Measurements from ENCODE around the gene SLX4.

SLX4 gene

GRCh38 chr16:3579776-3580175, 31.6 kb downstream of the SLX4 start:
- Histone ChIP-seq H3K27me3 (replicated peaks; ENCODE audit: control insufficient read depth, insufficient read depth, low read length) (no peaks in the 10 kb centered on the region), H3K4me3 (replicated peaks; ENCODE audit: low read depth, low read length) (no peak overlapping the region), H3K36me3 (ENCODE audit: control insufficient read depth, insufficient read depth, low read length) (peaks cover 12% of the 10 kb centered on the region)
- TF ChIP-seq CTCF (IDR thresholded peaks at IDR 0.05; ENCODE audit: insufficient read depth, low read length, poor library complexity, severe bottlenecking) = no peak
- no peak for DNase-seq (ENCODE audit: extremely low read depth, insufficient read length)

DNA sequence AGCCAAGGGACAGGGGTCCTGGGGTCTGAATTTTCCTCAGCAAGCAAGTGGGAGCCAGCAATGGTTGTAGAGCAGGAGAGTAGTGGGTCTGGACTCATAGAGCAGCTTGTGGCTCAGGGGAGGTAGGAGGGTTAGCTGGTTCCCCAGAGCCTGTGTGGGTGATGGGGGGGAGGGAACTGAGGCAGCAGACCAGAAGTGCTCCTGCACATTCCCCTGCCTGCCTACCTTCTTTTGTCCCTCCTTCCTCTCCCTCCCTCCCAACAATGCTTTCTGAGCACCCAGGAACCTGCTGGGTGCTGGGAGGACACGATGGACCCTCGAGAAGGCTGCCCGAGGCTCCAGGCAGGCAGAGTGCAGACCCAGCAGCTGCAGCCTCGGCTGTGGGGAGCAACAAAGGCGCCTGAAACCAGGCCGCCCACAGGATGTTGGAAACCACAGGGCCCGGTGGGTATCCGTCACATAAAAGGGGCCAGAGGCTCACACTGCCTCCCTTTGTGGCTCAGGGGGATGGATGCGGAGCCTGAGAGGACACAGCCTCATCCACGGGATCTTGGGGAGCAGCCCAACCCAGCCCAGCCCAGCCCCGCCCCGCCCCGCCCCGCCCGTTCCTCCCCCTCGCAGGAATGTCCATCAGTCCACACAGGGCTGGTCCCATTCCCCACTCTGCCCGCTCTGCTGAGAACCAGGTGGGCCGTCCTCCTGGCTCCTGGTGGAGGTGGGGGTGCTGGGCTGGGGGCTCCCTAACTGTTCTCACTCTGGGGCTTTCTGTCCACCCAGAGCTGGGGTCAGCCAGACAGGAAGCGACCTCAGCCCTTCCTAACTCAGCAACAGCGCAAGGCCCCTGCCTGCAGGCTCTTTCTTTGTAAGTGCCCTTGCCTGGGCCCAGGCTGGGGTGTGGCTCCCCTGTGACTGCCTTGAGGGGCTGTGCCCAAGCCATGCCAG, 32.5 kb downstream of the SLX4 start:
- H3K4me3 ChIP-seq (replicated peaks; ENCODE audit: low read depth, low read length) = no peak overlapping the region
- peaks cover 10% of the 10 kb centered on the region for H3K36me3 ChIP-seq (ENCODE audit: control insufficient read depth, insufficient read depth, low read length)
- H3K27me3 ChIP-seq (replicated peaks; ENCODE audit: control insufficient read depth, insufficient read depth, low read length) = no peaks in the 10 kb centered on the region
- DNase-seq (ENCODE audit: extremely low read depth, insufficient read length) = peak; percentile 84
- no peak for TF ChIP-seq CTCF (IDR thresholded peaks at IDR 0.05; ENCODE audit: insufficient read depth, low read length, poor library complexity, severe bottlenecking)

DNA sequence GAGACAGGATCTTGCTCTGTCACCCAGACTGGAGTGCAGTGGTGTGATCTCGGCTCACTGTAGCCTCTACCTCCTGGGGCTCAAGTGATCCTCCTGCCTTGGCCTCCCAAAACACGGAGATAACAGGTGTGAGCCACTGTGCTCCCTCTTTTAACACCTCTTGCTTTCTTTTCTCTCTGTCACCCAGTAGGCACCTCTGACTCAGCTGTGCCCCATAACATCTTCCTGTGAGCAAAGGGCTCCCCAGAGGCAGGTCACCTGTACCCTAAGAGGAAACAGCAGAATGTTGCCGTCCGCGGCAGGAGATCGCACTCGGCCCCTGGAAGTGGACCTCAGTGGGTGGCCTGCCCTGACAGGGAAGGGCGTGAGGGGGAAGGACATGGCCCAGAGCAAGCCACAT, 33.3 kb downstream of the SLX4 start:
- Histone ChIP-seq H3K27me3 (replicated peaks; ENCODE audit: control insufficient read depth, insufficient read depth, low read length) (no peaks in the 10 kb centered on the region), H3K4me3 (replicated peaks; ENCODE audit: low read depth, low read length) (no peak overlapping the region), H3K36me3 (ENCODE audit: control insufficient read depth, insufficient read depth, low read length) (peaks cover 6% of the 10 kb centered on the region)
- TF ChIP-seq CTCF (IDR thresholded peaks at IDR 0.05; ENCODE audit: insufficient read depth, low read length, poor library complexity, severe bottlenecking) = no peak
- no peak for DNase-seq (ENCODE audit: extremely low read depth, insufficient read length)

DNA sequence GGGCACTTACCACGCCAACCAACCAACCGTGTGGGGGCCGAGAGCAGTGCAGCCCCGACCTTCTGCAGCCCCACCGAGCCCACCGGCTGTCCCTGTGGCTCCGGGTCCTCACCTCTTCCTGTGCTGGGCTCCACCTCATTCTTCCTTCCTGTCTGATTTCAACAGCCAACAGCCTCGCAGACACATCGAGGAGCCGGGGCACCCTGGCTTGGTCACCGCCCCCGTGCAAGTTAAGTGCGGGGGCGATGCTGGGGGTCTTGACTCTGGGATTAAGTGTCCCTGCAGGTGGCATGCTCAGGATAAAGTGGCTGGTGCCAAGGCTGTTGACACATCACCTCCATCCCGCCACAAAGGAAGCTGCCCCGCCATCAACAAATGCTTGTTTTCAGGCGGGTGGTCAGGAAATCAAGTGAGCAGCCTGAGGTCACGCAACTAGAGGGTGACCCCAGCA, 34.1 kb downstream of the SLX4 start, which contains the start of gene NLRC3:
Gene NLRC3, minus strand, starts transcription at position 102 of the 451 bp plus-strand sequence. CDS start 12,367 bp downstream, outside the sequence.
- Histone ChIP-seq H3K4me3 (replicated peaks; ENCODE audit: low read depth, low read length) (peak within 1 kb of the TSS; percentile 84), H3K27me3 (replicated peaks; ENCODE audit: control insufficient read depth, insufficient read depth, low read length) (no peaks in the 10 kb centered on the region), H3K36me3 (ENCODE audit: control insufficient read depth, insufficient read depth, low read length) (peaks cover under 1% of the 10 kb centered on the region; the same call in 1 of the 2 replicates)
- TF ChIP-seq CTCF (IDR thresholded peaks at IDR 0.05; ENCODE audit: insufficient read depth, low read length, poor library complexity, severe bottlenecking) = no peak
- peak; percentile 62 for DNase-seq (ENCODE audit: extremely low read depth, insufficient read length)

- Histone ChIP-seq H3K4me3 (replicated peaks; ENCODE audit: low read depth, low read length) (peak overlapping the region; percentile 84), H3K36me3 (ENCODE audit: control insufficient read depth, insufficient read depth, low read length) (no peaks in the 10 kb centered on the region; the same call in 1 of the 2 replicates), H3K27me3 (replicated peaks; ENCODE audit: control insufficient read depth, insufficient read depth, low read length) (no peaks in the 10 kb centered on the region)
- no peak for TF ChIP-seq CTCF (IDR thresholded peaks at IDR 0.05; ENCODE audit: insufficient read depth, low read length, poor library complexity, severe bottlenecking)
- DNase-seq (ENCODE audit: extremely low read depth, insufficient read length) = no peak
These were observed 35.2 kb downstream of the SLX4 start for GRCh38 chr16:3576211-3576610.

All from GM06990 (cell line).